Osteoblast (primary cell): ENCODE results near the gene OPN5. TPM values are rescaled to one million over a fixed set of nuclear protein-coding genes. Genes with fewer than 3 reads are reported as not detected.
"Not testable (repeated sequence)": the region's sequence is repeated elsewhere in the genome, so short reads cannot be mapped to it uniquely, and the experiment has no call there.

ENCODE experiments used
- DNase-seq: peaks from one replicate; pipeline ENCODE4 v3.0.0; 2011; ENCODE audit warnings: low spot score, mixed read lengths; ENCODE audit not compliant: insufficient read length; ENCODE audit errors: missing footprints
- H2AFZ ChIP-seq: 2 replicates; pipeline ENCODE4 v1.6.0; 2011; ENCODE audit warnings: mild to moderate bottlenecking, low read length
- H3K27ac ChIP-seq: 2 replicates; pipeline ENCODE4 v1.5.1; 2011; ENCODE audit warnings: mild to moderate bottlenecking, low read depth, low read length, moderate library complexity
- H3K27me3 ChIP-seq: 2 replicates; pipeline ENCODE4 v1.6.0; 2012; ENCODE audit warnings: mild to moderate bottlenecking, control low read depth, inconsistent platforms, low read length, moderate library complexity; ENCODE audit not compliant: insufficient read depth
- H3K36me3 ChIP-seq: 2 replicates; pipeline ENCODE4 v1.5.1; 2011; ENCODE audit warnings: mild to moderate bottlenecking, low read length, control low read depth, moderate library complexity; ENCODE audit not compliant: insufficient read depth
- H3K4me1 ChIP-seq: 2 replicates; pipeline ENCODE4 v1.5.1; 2011; ENCODE audit warnings: mild to moderate bottlenecking, low read length, control low read depth, moderate library complexity; ENCODE audit not compliant: insufficient read depth
- H3K4me2 ChIP-seq: 2 replicates; pipeline ENCODE4 v1.6.0; 2011; ENCODE audit warnings: mild to moderate bottlenecking, low read length; ENCODE audit not compliant: insufficient read depth
- H3K4me3 ChIP-seq: fragments of 200-600 bp; sonication (generic); 3 replicates; pipeline ENCODE4 v1.5.1; 2012; ENCODE audit warnings: mild to moderate bottlenecking, low read length, inconsistent platforms; ENCODE audit not compliant: insufficient read depth
- H3K79me2 ChIP-seq: 2 replicates; pipeline ENCODE4 v1.6.0; 2012; ENCODE audit warnings: mild to moderate bottlenecking, low read length, control low read depth, inconsistent platforms; ENCODE audit not compliant: insufficient read depth
- H3K9me3 ChIP-seq: 2 replicates; pipeline ENCODE4 v1.5.1; 2011; ENCODE audit warnings: low read depth, low read length, control low read depth
- H4K20me1 ChIP-seq: 2 replicates; pipeline ENCODE4 v1.6.0; 2012; ENCODE audit warnings: mild to moderate bottlenecking, low read length, control low read depth; ENCODE audit not compliant: insufficient read depth
- CTCF ChIP-seq: IDR thresholded peaks from 2 replicates; pipeline ENCODE4 v1.5.1; 2011; ENCODE audit warnings: mild to moderate bottlenecking, low read depth, low read length, moderate library complexity; ENCODE audit errors: extremely low read depth
- total RNA-seq: library from RNA; depleted of rRNA; stranded (reverse); fragments of >200 nt; gene quantifications from 2 replicates; pipeline ENCODE4 v1.2.3, GENCODE V29; 2012

The OPN5 gene
- total RNA-seq, 1 donor: under 0.01 TPM

- no peaks in the 10 kb centered on the region for H3K79me2 ChIP-seq
- no peak for DNase-seq
- peaks cover 6% of the 10 kb centered on the region for H3K4me1 ChIP-seq
- no peak for TF ChIP-seq CTCF
- no peak overlapping the region for H3K4me3 ChIP-seq
- no peaks in the 10 kb centered on the region for H3K27me3 ChIP-seq
- H3K9me3 ChIP-seq: no peaks in the 10 kb centered on the region
- H2AFZ ChIP-seq: no peak overlapping the region
- no peaks in the 10 kb centered on the region for H4K20me1 ChIP-seq
- H3K36me3 ChIP-seq: no peaks in the 10 kb centered on the region
- no peak overlapping the region for H3K4me2 ChIP-seq
- no peak overlapping the region for H3K27ac ChIP-seq
These were observed 44.4 kb upstream of the OPN5 start for GRCh38 chr6:47737406-47737805.

- no peak for DNase-seq
- Histone ChIP-seq H3K4me1 (peaks cover 6% of the 10 kb centered on the region), H3K27ac (no peak overlapping the region), H3K4me2 (no peak overlapping the region), H3K36me3 (no peaks in the 10 kb centered on the region), H3K79me2 (no peaks in the 10 kb centered on the region), H4K20me1 (no peaks in the 10 kb centered on the region), H3K9me3 (no peaks in the 10 kb centered on the region), H3K4me3 (no peak overlapping the region), H3K27me3 (no peaks in the 10 kb centered on the region), H2AFZ (no peak overlapping the region)
- TF ChIP-seq CTCF: no peak
These were observed 41.1 kb upstream of the OPN5 start for GRCh38 chr6:47740714-47741113.

GRCh38 chr6:47741807-47742206 lies 40.0 kb upstream of the OPN5 start:
- TF ChIP-seq CTCF: no peak
- no peak overlapping the region for H3K4me3 ChIP-seq
- peaks cover 6% of the 10 kb centered on the region for H3K4me1 ChIP-seq
- H3K4me2 ChIP-seq: no peak overlapping the region
- no peaks in the 10 kb centered on the region for H3K79me2 ChIP-seq
- H4K20me1 ChIP-seq: no peaks in the 10 kb centered on the region
- no peak overlapping the region for H3K27ac ChIP-seq
- no peak overlapping the region for H2AFZ ChIP-seq
- no peaks in the 10 kb centered on the region for H3K27me3 ChIP-seq
- DNase-seq: peak; percentile 51
- no peaks in the 10 kb centered on the region for H3K36me3 ChIP-seq
- H3K9me3 ChIP-seq: no peaks in the 10 kb centered on the region

- Histone ChIP-seq H3K27ac (no peak overlapping the region), H3K4me2 (no peak overlapping the region), H3K36me3 (no peaks in the 10 kb centered on the region), H3K9me3 (no peaks in the 10 kb centered on the region), H3K4me3 (no peak overlapping the region), H3K27me3 (no peaks in the 10 kb centered on the region), H2AFZ (no peak overlapping the region), H3K4me1 (peaks cover 4% of the 10 kb centered on the region), H4K20me1 (no peaks in the 10 kb centered on the region), H3K79me2 (no peaks in the 10 kb centered on the region)
- TF ChIP-seq CTCF: no peak
- DNase-seq: no peak
These were observed 38.1 kb upstream of the OPN5 start for GRCh38 chr6:47743744-47744143.

- not testable (repeated sequence) for H2AFZ ChIP-seq, H3K4me3 ChIP-seq, H3K27me3 ChIP-seq, H3K79me2 ChIP-seq, H3K4me2 ChIP-seq, H3K9me3 ChIP-seq, H3K36me3 ChIP-seq, H3K27ac ChIP-seq, H3K4me1 ChIP-seq, H4K20me1 ChIP-seq, DNase-seq
These were observed 36.6 kb upstream of the OPN5 start for GRCh38 chr6:47745269-47745668.
